ENCODE measurements around the gene ZNF502.

DNA sequence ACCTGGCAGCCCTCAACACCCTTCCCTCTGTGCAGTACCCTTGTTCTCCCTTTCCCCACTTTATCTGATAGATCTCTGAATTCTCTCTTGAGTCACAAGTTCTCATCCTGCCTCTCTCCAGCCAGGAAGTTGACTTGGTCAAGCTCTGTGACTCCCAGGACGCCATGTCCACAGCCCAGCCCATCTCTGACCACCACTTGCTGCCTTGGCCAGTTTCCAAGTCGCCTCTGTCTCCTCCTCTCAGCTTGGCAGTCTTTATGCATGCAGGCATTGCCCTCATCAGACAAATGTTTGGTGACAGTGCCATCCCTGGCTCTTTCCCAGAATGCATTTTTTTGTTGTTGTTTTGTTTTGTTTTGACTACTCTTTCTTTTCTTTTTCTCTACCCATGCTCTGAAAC lies 38.2 kb upstream of the ZNF502 start:
- TF ChIP-seq, protein P1, sequence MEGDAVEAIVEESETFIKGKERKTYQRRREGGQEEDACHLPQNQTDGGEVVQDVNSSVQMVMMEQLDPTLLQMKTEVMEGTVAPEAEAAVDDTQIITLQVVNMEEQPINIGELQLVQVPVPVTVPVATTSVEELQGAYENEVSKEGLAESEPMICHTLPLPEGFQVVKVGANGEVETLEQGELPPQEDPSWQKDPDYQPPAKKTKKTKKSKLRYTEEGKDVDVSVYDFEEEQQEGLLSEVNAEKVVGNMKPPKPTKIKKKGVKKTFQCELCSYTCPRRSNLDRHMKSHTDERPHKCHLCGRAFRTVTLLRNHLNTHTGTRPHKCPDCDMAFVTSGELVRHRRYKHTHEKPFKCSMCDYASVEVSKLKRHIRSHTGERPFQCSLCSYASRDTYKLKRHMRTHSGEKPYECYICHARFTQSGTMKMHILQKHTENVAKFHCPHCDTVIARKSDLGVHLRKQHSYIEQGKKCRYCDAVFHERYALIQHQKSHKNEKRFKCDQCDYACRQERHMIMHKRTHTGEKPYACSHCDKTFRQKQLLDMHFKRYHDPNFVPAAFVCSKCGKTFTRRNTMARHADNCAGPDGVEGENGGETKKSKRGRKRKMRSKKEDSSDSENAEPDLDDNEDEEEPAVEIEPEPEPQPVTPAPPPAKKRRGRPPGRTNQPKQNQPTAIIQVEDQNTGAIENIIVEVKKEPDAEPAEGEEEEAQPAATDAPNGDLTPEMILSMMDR (conservative IDR thresholded peaks at IDR 0.05; ENCODE audit: low read depth in 2 of 2), result no peak
- TF ChIP-seq EZH2 (IDR thresholded peaks at IDR 0.05; ENCODE audit: low read depth, unreplicated experiment) (no peak), POLR2AphosphoS5 (IDR thresholded peaks at IDR 0.05; ENCODE audit: low read depth) (no peak), CREB1 (CRISPR knock-in tag; IDR thresholded peaks at IDR 0.05; ENCODE audit: low read depth) (no peak), EZH2phosphoT487 (IDR thresholded peaks at IDR 0.05; ENCODE audit: unreplicated experiment) (no peak), ZNF331 (CRISPR knock-in tag; IDR thresholded peaks at IDR 0.05; ENCODE audit: low read depth) (no peak)
- TF ChIP-seq, protein P2, sequence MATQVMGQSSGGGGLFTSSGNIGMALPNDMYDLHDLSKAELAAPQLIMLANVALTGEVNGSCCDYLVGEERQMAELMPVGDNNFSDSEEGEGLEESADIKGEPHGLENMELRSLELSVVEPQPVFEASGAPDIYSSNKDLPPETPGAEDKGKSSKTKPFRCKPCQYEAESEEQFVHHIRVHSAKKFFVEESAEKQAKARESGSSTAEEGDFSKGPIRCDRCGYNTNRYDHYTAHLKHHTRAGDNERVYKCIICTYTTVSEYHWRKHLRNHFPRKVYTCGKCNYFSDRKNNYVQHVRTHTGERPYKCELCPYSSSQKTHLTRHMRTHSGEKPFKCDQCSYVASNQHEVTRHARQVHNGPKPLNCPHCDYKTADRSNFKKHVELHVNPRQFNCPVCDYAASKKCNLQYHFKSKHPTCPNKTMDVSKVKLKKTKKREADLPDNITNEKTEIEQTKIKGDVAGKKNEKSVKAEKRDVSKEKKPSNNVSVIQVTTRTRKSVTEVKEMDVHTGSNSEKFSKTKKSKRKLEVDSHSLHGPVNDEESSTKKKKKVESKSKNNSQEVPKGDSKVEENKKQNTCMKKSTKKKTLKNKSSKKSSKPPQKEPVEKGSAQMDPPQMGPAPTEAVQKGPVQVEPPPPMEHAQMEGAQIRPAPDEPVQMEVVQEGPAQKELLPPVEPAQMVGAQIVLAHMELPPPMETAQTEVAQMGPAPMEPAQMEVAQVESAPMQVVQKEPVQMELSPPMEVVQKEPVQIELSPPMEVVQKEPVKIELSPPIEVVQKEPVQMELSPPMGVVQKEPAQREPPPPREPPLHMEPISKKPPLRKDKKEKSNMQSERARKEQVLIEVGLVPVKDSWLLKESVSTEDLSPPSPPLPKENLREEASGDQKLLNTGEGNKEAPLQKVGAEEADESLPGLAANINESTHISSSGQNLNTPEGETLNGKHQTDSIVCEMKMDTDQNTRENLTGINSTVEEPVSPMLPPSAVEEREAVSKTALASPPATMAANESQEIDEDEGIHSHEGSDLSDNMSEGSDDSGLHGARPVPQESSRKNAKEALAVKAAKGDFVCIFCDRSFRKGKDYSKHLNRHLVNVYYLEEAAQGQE (IDR thresholded peaks at IDR 0.05; ENCODE audit: unreplicated experiment), result no peak
- TF ChIP-seq, protein P3, sequence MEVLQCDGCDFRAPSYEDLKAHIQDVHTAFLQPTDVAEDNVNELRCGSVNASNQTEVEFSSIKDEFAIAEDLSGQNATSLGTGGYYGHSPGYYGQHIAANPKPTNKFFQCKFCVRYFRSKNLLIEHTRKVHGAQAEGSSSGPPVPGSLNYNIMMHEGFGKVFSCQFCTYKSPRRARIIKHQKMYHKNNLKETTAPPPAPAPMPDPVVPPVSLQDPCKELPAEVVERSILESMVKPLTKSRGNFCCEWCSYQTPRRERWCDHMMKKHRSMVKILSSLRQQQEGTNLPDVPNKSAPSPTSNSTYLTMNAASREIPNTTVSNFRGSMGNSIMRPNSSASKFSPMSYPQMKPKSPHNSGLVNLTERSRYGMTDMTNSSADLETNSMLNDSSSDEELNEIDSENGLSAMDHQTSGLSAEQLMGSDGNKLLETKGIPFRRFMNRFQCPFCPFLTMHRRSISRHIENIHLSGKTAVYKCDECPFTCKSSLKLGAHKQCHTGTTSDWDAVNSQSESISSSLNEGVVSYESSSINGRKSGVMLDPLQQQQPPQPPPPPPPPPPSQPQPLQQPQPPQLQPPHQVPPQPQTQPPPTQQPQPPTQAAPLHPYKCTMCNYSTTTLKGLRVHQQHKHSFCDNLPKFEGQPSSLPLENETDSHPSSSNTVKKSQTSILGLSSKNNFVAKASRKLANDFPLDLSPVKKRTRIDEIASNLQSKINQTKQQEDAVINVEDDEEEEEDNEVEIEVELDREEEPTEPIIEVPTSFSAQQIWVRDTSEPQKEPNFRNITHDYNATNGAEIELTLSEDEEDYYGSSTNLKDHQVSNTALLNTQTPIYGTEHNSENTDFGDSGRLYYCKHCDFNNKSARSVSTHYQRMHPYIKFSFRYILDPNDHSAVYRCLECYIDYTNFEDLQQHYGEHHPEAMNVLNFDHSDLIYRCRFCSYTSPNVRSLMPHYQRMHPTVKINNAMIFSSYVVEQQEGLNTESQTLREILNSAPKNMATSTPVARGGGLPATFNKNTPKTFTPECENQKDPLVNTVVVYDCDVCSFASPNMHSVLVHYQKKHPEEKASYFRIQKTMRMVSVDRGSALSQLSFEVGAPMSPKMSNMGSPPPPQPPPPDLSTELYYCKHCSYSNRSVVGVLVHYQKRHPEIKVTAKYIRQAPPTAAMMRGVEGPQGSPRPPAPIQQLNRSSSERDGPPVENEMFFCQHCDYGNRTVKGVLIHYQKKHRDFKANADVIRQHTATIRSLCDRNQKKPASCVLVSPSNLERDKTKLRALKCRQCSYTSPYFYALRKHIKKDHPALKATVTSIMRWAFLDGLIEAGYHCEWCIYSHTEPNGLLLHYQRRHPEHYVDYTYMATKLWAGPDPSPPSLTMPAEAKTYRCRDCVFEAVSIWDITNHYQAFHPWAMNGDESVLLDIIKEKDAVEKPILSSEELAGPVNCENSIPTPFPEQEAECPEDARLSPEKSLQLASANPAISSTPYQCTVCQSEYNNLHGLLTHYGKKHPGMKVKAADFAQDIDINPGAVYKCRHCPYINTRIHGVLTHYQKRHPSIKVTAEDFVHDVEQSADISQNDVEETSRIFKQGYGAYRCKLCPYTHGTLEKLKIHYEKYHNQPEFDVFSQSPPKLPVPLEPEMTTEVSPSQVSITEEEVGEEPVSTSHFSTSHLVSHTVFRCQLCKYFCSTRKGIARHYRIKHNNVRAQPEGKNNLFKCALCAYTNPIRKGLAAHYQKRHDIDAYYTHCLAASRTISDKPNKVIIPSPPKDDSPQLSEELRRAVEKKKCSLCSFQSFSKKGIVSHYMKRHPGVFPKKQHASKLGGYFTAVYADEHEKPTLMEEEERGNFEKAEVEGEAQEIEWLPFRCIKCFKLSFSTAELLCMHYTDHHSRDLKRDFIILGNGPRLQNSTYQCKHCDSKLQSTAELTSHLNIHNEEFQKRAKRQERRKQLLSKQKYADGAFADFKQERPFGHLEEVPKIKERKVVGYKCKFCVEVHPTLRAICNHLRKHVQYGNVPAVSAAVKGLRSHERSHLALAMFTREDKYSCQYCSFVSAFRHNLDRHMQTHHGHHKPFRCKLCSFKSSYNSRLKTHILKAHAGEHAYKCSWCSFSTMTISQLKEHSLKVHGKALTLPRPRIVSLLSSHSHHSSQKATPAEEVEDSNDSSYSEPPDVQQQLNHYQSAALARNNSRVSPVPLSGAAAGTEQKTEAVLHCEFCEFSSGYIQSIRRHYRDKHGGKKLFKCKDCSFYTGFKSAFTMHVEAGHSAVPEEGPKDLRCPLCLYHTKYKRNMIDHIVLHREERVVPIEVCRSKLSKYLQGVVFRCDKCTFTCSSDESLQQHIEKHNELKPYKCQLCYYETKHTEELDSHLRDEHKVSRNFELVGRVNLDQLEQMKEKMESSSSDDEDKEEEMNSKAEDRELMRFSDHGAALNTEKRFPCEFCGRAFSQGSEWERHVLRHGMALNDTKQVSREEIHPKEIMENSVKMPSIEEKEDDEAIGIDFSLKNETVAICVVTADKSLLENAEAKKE (CRISPR knock-in tag; IDR thresholded peaks at IDR 0.05), result no peak
